ENCODE data around the gene PRR5L. TPM values are rescaled to one million over a fixed set of nuclear protein-coding genes. Genes with fewer than 3 reads are reported as not detected.
A peak's percentile ranks its signal among the peaks of the same experiment; 100 is the strongest.

Gene PRR5L
- total RNA-seq, 1 donor from 2014 or later = 103 TPM

DNA sequence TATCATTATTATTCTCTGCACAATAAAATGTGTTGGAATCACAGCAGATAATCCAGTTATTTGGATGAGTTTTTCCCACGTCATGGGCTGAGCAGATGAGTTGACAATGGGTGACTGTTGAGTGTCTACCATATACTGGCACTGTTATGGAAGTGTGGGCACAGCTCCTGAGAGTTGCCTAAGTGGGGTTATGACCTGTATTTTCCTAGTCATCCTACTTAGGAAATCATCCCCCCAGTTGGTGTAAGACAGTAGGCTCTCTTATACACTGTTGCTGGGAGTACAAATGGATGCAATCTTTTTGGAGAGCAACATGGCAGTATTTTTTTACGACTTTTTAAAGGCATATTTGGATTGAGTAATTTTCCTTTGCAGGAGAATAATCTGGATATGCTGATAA is 147.6 kb downstream of the PRR5L start:
- H3K27me3 Mint-ChIP-seq (ENCODE audit: unreplicated experiment) = no peaks in the 10 kb centered on the region
- no peaks in the 10 kb centered on the region for H3K9me3 Mint-ChIP-seq (ENCODE audit: unreplicated experiment)
- no peak overlapping the region for H3K4me3 Mint-ChIP-seq (ENCODE audit: unreplicated experiment)
- H3K27ac Mint-ChIP-seq (ENCODE audit: unreplicated experiment) = no peak overlapping the region
- TF ChIP-seq, protein P1, sequence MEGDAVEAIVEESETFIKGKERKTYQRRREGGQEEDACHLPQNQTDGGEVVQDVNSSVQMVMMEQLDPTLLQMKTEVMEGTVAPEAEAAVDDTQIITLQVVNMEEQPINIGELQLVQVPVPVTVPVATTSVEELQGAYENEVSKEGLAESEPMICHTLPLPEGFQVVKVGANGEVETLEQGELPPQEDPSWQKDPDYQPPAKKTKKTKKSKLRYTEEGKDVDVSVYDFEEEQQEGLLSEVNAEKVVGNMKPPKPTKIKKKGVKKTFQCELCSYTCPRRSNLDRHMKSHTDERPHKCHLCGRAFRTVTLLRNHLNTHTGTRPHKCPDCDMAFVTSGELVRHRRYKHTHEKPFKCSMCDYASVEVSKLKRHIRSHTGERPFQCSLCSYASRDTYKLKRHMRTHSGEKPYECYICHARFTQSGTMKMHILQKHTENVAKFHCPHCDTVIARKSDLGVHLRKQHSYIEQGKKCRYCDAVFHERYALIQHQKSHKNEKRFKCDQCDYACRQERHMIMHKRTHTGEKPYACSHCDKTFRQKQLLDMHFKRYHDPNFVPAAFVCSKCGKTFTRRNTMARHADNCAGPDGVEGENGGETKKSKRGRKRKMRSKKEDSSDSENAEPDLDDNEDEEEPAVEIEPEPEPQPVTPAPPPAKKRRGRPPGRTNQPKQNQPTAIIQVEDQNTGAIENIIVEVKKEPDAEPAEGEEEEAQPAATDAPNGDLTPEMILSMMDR (IDR thresholded peaks at IDR 0.05) = no peak
- H3K36me3 Mint-ChIP-seq (ENCODE audit: unreplicated experiment) = peaks cover 74% of the 10 kb centered on the region
- DNase-seq (ENCODE audit: extremely low spot score, unreplicated experiment) = no peak
- H3K4me1 Mint-ChIP-seq (ENCODE audit: unreplicated experiment) = peaks cover 28% of the 10 kb centered on the region

DNA sequence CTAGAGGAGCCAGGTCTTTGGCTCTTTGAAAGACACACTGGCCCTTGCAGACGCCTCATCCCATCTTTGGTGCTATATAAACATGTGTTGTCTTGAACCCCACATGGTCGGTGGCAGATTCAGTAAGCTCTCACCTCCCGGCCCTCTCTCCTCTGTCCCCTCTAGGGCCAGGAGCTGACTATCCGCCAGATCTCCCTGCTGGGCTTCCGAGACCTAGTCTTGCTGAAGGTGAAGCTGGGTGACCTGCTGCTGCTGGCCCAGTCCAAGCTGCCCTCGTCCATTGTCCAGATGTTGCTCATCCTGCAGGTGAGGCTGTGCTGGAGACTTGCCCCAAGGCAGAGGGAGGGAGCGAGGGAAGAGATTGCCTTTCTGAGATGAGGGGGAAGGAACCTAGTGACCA is 150.0 kb downstream of the PRR5L start:
- Mint-ChIP-seq H3K27ac (ENCODE audit: unreplicated experiment) (peak overlapping the region; percentile 84), H3K9me3 (ENCODE audit: unreplicated experiment) (no peaks in the 10 kb centered on the region), H3K36me3 (ENCODE audit: unreplicated experiment) (peaks cover 79% of the 10 kb centered on the region), H3K4me1 (ENCODE audit: unreplicated experiment) (peaks cover 53% of the 10 kb centered on the region), H3K4me3 (ENCODE audit: unreplicated experiment) (no peak overlapping the region), H3K27me3 (ENCODE audit: unreplicated experiment) (no peaks in the 10 kb centered on the region)
- no peak for DNase-seq (ENCODE audit: extremely low spot score, unreplicated experiment)
- TF ChIP-seq, protein P1 (IDR thresholded peaks at IDR 0.05) = no peak

DNA sequence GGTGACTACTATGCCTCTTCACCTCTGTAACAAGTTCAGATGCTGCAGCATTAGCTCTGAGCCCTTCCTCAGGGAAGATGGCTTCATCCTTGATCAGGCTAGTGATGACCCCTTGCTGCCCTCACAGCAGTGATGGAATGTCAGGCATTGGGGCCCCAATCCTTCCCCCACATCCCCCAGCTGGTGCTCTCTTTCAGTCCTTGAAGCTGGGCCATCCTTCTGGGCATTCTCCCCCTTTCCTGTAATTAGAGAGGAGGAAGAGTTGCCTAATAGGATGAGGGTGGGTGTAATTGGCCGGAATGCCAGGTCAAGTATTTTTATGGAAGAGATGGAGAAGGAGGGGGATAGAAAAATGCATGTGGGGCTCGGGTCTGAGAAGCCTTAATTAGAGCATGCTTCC is 151.4 kb downstream of the PRR5L start:
- TF ChIP-seq, protein P1 (IDR thresholded peaks at IDR 0.05) = no peak
- H3K4me3 Mint-ChIP-seq (ENCODE audit: unreplicated experiment) = no peak overlapping the region
- H3K27me3 Mint-ChIP-seq (ENCODE audit: unreplicated experiment) = no peaks in the 10 kb centered on the region
- peak overlapping the region; percentile 74 for H3K27ac Mint-ChIP-seq (ENCODE audit: unreplicated experiment)
- peaks cover 66% of the 10 kb centered on the region for H3K4me1 Mint-ChIP-seq (ENCODE audit: unreplicated experiment)
- H3K36me3 Mint-ChIP-seq (ENCODE audit: unreplicated experiment) = peaks cover 88% of the 10 kb centered on the region
- H3K9me3 Mint-ChIP-seq (ENCODE audit: unreplicated experiment) = no peaks in the 10 kb centered on the region
- no peak for DNase-seq (ENCODE audit: extremely low spot score, unreplicated experiment)

DNA sequence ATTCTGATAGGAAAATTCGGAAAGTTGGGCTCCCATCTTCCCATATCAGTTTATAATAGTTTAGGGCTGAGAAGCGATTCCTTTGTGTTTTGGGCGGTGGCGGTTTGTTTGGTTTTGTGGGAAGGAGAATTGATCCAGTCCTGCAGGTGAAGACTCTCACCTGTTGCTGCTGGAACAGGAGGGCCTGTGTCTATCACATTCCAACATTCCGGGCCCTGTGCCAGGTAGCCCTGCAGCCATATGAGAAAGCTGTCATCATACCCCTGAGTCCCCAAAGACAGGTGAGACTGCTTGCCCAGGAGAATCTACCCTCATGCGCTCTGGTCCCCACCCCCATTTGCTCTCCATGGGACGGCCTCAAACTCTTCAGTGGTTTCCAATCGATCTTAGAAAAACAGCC is 151.9 kb downstream of the PRR5L start:
- no peak for DNase-seq (ENCODE audit: extremely low spot score, unreplicated experiment)
- no peaks in the 10 kb centered on the region for H3K9me3 Mint-ChIP-seq (ENCODE audit: unreplicated experiment)

DNA sequence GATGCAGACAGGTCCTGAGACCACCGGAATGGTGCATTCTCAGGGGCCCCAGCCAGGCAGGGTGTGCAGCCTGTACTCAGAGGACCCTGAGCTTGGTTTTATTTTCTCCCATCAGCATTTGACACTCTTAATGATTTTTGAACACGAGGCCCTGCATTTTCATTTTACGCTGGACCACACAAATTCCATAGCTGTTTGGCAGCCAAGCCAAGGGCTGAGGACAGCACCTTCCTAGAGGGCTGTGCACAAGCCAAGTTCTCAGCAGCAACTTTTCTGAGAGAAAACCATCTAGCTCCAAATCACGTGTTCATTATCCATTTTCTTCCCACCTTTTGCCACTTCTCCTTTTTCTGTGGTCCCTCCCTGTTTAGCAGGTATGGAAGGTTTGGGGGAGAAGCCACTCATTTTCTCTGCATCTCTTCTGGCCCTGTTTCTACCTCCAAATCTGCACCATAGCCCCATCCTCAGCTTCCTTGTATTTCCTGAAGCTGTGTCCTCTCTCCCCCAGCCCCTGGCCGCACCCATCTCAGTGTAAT is 153.5 kb downstream of the PRR5L start:
- Mint-ChIP-seq H3K4me3 (ENCODE audit: unreplicated experiment) (peak overlapping the region; percentile 15), H3K9me3 (ENCODE audit: unreplicated experiment) (no peaks in the 10 kb centered on the region), H3K36me3 (ENCODE audit: unreplicated experiment) (peaks cover 70% of the 10 kb centered on the region), H3K27me3 (ENCODE audit: unreplicated experiment) (no peaks in the 10 kb centered on the region), H3K4me1 (ENCODE audit: unreplicated experiment) (peaks cover 84% of the 10 kb centered on the region), H3K27ac (ENCODE audit: unreplicated experiment) (peak overlapping the region; percentile 99)
- no peak for DNase-seq (ENCODE audit: extremely low spot score, unreplicated experiment)
- TF ChIP-seq, protein P1 (IDR thresholded peaks at IDR 0.05) = no peak

More for the DNA sequence above, 151.9 kb downstream of the PRR5L start:
- Mint-ChIP-seq H3K36me3 (ENCODE audit: unreplicated experiment) (peaks cover 85% of the 10 kb centered on the region), H3K4me3 (ENCODE audit: unreplicated experiment) (no peak overlapping the region), H3K27me3 (ENCODE audit: unreplicated experiment) (no peaks in the 10 kb centered on the region), H3K27ac (ENCODE audit: unreplicated experiment) (peak overlapping the region; percentile 74), H3K4me1 (ENCODE audit: unreplicated experiment) (peaks cover 70% of the 10 kb centered on the region)
- TF ChIP-seq, protein P1 (IDR thresholded peaks at IDR 0.05) = no peak
